ENCODE results near the gene CYS1.

The CYS1 gene

DNA sequence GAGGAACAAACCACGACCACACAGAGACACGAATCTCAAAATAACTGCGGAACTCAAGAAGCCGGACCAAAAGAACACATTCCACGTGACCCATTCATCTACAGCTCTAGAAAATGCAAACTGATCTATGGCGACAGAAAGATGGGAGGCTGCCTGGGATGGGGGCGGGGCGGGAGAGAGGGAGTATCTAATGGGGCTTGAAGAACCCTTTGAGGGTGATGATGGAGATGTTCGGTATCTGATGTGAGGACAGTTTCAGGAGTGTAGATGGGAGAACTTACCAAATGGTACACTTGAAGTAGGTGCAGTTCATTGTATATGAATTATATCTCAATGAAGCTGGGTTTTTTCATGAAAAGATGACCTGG, 71.4 kb downstream of the CYS1 start:
- Histone ChIP-seq H3K4me3 (ENCODE audit: insufficient read length, low read depth) (no peak overlapping the region), H3K9me3 (ENCODE audit: insufficient read depth, low read length) (no peaks in the 10 kb centered on the region; the same call in 1 of the 2 replicates), H3K36me3 (ENCODE audit: insufficient read depth, insufficient read length, low read length) (no peaks in the 10 kb centered on the region), H3K4me1 (ENCODE audit: insufficient read depth, insufficient read length) (peaks cover 6% of the 10 kb centered on the region), H3K9ac (ENCODE audit: insufficient read length, low read depth) (no peak overlapping the region), H3K27me3 (ENCODE audit: insufficient read depth, insufficient read length) (no peaks in the 10 kb centered on the region)
- TF ChIP-seq YY1 (IDR thresholded peaks at IDR 0.05; ENCODE audit: insufficient read depth, insufficient read length) (no peak), SUZ12 (IDR thresholded peaks at IDR 0.05; ENCODE audit: extremely low read depth, insufficient read depth, insufficient read length) (no peak), ZNF274 (IDR thresholded peaks at IDR 0.05; ENCODE audit: low read depth, low read length) (no peak)
- DNase-seq (ENCODE audit: low read depth, low spot score), result no peak

DNA sequence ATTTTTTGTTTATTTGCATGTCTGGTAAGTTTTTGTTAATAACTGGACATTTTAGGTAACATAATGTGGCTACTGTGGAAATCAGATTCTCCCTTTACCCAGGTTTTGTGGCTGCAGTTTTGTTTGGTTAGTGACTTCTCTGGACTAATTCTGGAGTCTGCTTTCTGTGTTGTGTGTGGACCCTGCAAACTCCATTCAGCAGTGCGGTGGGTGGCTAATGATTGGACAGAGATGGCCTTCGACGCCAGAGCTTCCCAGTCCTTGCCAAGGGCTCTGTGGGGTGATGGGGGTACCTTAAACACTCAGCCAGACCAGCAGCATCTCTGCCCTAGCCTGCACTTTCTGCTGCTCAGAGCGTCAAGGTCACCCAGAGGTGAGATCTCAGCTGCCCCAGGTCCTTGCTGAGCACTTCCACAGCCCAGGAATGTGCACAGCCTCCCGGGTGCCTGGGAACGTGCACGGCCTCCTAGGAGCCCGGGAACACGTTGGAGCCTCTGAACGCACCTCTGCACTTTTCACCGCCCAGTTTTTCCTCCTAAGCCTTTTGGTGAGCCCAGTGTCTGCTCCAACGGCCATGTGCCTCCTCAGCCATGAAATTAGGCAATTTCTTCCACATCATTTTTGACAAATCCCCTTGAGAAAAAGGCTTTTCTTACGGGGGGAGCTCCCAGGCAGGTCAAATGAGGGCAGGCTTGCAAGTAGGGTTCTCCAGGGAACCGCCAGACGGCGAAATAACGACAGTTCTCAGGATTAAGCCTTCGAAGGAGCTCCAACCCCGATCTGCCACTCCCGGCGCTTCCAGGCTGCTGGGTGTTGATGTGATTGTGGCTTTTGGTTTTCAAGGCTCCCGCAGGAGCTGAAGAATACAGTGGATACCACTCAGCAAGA, 72.0 kb downstream of the CYS1 start:
- Histone ChIP-seq H3K4me1 (ENCODE audit: insufficient read depth, insufficient read length) (peaks cover 6% of the 10 kb centered on the region), H3K9me3 (ENCODE audit: insufficient read depth, low read length) (no peaks in the 10 kb centered on the region; the same call in 1 of the 2 replicates), H3K9ac (ENCODE audit: insufficient read length, low read depth) (no peak overlapping the region), H3K27me3 (ENCODE audit: insufficient read depth, insufficient read length) (no peaks in the 10 kb centered on the region), H3K4me3 (ENCODE audit: insufficient read length, low read depth) (no peak overlapping the region), H3K36me3 (ENCODE audit: insufficient read depth, insufficient read length, low read length) (no peaks in the 10 kb centered on the region)
- DNase-seq (ENCODE audit: low read depth, low spot score), result no peak
- TF ChIP-seq SUZ12 (IDR thresholded peaks at IDR 0.05; ENCODE audit: extremely low read depth, insufficient read depth, insufficient read length), result no peak
- TF ChIP-seq ZNF274 (IDR thresholded peaks at IDR 0.05; ENCODE audit: low read depth, low read length), result no peak
- no peak for TF ChIP-seq YY1 (IDR thresholded peaks at IDR 0.05; ENCODE audit: insufficient read depth, insufficient read length)

DNA sequence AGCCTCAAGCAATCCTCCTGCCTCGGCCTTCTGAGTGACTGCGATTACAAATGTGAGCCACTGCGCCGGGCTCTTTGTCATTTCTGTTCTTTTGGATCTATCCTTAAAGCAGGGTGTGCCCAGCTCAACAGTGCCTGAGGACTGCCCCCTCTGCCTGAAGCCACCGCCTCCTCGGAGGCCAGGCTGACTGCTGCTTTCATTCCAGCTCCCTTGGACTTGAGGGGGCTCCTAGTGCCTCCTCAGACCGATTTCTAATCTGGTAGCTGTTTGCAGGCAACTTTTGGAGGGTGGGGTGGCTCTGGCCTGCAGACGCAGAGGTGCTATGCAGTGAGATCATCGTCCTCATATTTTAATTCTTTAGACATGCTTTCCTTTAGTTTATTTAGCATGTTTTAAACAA, 72.8 kb downstream of the CYS1 start:
- no peak for DNase-seq (ENCODE audit: low read depth, low spot score)
- peaks cover 6% of the 10 kb centered on the region for H3K4me1 ChIP-seq (ENCODE audit: insufficient read depth, insufficient read length)
- TF ChIP-seq SUZ12 (IDR thresholded peaks at IDR 0.05; ENCODE audit: extremely low read depth, insufficient read depth, insufficient read length) (no peak), ZNF274 (IDR thresholded peaks at IDR 0.05; ENCODE audit: low read depth, low read length) (no peak), YY1 (IDR thresholded peaks at IDR 0.05; ENCODE audit: insufficient read depth, insufficient read length) (no peak)
- H3K36me3 ChIP-seq (ENCODE audit: insufficient read depth, insufficient read length, low read length), result no peaks in the 10 kb centered on the region
- H3K9ac ChIP-seq (ENCODE audit: insufficient read length, low read depth), result no peak overlapping the region
- H3K9me3 ChIP-seq (ENCODE audit: insufficient read depth, low read length), result no peaks in the 10 kb centered on the region; the same call in 1 of the 2 replicates
- H3K27me3 ChIP-seq (ENCODE audit: insufficient read depth, insufficient read length), result no peaks in the 10 kb centered on the region
- H3K4me3 ChIP-seq (ENCODE audit: insufficient read length, low read depth), result no peak overlapping the region

Measured in NT2/D1 (cell line).